Measurements from ENCODE around the gene ARVCF.

ARVCF gene

GRCh38 chr22:19965771-19966709, 50.6 kb downstream of the ARVCF start:
- TF ChIP-seq CTCF (IDR thresholded peaks at IDR 0.05) = no peak
- H3K4me3 ChIP-seq = no peak overlapping the region
- no peak for DNase-seq (ENCODE audit: low spot score)
- no peak overlapping the region for H3K27ac ChIP-seq

GRCh38 chr22:19964701-19965386, 51.8 kb downstream of the ARVCF start:
- TF ChIP-seq CTCF (IDR thresholded peaks at IDR 0.05) = no peak
- DNase-seq (ENCODE audit: low spot score) = no peak
- no peak overlapping the region for H3K4me3 ChIP-seq
- H3K27ac ChIP-seq = no peak overlapping the region

DNA sequence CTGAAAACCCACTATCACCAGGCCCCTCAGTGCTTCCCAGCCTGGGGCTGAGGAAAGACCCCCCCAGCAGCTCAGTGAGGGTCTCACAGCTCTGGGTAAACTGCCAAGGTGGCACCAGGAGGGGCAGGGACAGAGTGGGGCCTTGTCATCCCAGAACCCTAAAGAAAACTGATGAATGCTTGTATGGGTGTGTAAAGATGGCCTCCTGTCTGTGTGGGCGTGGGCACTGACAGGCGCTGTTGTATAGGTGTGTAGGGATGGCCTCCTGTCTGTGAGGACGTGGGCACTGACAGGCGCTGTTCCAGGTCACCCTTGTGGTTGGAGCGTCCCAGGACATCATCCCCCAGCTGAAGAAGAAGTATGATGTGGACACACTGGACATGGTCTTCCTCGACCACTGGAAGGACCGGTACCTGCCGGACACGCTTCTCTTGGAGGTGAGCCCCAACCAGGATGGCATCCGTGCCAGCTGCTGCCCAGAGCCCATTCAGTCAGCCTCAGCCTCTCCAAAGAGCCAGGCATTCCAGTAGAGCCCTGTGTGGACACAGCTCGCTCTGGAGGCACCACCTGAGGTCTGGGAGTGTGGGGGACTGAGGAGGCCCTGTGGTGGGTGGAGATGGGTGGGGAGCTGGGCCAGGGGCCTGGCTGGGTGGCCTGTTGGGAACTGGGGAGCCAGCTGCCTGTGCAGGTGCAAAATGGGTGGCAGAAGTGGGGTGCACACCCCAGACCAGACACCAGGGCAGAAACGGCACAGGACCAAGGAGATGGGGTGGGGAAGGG, 52.6 kb downstream of the ARVCF start:
- DNase-seq (ENCODE audit: low spot score) = no peak
- Histone ChIP-seq H3K4me3 (no peak overlapping the region), H3K27ac (no peak overlapping the region)
- no peak for TF ChIP-seq CTCF (IDR thresholded peaks at IDR 0.05)

DNA sequence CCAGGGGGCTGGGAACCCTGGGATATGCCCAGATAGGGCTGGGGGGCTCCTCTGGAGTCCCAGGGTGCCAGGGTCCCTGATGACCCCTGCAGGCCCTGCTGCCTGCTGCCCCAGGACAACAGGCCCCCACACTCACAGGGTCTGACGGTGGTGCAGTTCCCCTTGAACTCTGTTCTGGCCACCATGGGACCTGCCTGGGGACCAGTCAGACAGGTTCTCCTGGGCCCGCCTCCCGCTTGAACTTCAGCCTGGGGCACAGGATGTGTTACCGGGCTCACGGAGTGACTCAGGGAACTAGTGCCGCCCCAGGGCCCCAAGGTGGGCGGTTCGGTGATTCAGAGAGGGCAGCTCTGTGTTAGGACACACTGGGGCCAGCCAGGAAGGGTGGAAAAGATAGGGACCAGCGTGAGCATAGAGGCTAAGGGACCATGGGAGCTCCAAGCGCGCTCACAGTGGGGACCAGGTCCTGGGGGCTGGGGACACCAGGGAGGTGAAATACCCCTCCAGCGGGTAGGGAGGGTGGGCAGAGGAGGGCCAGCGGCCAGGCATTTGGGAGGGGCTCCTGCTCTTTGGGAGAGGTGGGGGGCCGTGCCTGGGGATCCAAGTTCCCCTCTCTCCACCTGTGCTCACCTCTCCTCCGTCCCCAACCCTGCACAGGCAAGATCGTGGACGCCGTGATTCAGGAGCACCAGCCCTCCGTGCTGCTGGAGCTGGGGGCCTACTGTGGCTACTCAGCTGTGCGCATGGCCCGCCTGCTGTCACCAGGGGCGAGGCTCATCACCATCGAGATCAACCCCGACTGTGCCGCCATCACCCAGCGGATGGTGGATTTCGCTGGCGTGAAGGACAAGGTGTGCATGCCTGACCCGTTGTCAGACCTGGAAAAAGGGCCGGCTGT, 53.5 kb downstream of the ARVCF start:
- H3K27ac ChIP-seq = no peak overlapping the region
- H3K4me3 ChIP-seq = no peak overlapping the region
- no peak for TF ChIP-seq CTCF (IDR thresholded peaks at IDR 0.05)
- DNase-seq (ENCODE audit: low spot score) = no peak

DNA sequence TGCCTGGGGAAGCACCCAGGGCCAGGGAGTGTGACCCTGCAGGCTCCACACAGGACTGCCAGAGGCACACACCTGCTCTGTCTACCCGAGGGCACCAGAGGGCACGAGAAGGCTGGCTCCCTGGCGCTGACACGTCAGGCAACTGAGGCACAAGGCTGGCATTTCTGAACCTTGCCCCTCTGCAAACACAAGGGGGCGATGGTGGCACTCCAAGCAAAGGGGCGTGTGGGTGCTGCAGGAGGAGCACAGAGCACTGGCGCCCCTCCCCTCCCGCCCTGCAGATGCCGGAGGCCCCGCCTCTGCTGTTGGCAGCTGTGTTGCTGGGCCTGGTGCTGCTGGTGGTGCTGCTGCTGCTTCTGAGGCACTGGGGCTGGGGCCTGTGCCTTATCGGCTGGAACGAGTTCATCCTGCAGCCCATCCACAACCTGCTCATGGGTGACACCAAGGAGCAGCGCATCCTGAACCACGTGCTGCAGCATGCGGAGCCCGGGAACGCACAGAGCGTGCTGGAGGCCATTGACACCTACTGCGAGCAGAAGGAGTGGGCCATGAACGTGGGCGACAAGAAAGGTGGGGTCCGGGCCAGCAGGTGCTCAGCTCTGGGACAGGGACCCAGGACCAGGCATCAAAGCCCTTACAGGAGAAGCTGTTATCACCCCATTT, 54.2 kb downstream of the ARVCF start:
- no peak for DNase-seq (ENCODE audit: low spot score)
- no peak overlapping the region for H3K27ac ChIP-seq

More for the DNA sequence above, 54.2 kb downstream of the ARVCF start:
- peak; percentile 37 for TF ChIP-seq CTCF (IDR thresholded peaks at IDR 0.05)
- no peak overlapping the region for H3K4me3 ChIP-seq

Data from coronary artery (tissue), 2 donors.